Liver (tissue), 2 donors: Measurements from ENCODE around the gene PDE4B.

ENCODE experiments used
- YY1 ChIP-seq: IDR thresholded peaks from 2 replicates; pipeline ENCODE4 v1.6.1; 2016; ENCODE audit warnings: antibody characterized with exemption, mild to moderate bottlenecking
- TF ChIP-seq, protein P1 (sequence below): fragments of 150-350 bp; IDR thresholded peaks from 2 replicates; pipeline ENCODE4 v1.5.1; 2017; ENCODE audit warnings: improper control_type of control experiment, low read depth, low read length; ENCODE audit not compliant: missing input control
- donor health status: healthy.

DNA sequence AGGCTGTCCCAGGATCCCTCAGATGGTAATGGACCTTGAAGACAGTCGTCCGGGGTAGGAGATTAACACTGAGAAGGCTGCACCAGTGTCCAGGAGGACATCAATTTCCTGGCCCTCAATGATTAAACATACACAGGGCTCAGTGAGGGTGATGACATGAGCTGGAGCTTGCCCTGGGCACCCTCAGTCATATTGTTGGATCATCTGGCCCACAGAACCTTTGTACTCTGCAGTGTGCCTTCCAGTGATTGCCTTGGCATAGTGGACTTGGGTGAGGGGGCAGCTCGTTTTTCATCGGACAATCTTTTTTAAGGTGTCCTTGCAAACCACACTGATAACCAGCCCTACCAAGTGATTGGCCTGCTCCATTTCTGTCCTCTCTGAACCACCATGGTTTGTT is 630.1 kb downstream of the PDE4B start:
- TF ChIP-seq YY1: peak; percentile 75
- TF ChIP-seq, protein P1, sequence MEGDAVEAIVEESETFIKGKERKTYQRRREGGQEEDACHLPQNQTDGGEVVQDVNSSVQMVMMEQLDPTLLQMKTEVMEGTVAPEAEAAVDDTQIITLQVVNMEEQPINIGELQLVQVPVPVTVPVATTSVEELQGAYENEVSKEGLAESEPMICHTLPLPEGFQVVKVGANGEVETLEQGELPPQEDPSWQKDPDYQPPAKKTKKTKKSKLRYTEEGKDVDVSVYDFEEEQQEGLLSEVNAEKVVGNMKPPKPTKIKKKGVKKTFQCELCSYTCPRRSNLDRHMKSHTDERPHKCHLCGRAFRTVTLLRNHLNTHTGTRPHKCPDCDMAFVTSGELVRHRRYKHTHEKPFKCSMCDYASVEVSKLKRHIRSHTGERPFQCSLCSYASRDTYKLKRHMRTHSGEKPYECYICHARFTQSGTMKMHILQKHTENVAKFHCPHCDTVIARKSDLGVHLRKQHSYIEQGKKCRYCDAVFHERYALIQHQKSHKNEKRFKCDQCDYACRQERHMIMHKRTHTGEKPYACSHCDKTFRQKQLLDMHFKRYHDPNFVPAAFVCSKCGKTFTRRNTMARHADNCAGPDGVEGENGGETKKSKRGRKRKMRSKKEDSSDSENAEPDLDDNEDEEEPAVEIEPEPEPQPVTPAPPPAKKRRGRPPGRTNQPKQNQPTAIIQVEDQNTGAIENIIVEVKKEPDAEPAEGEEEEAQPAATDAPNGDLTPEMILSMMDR: no peak
